ENCODE data around the gene RNF144B. TPM values are rescaled to one million over a fixed set of nuclear protein-coding genes. Genes with fewer than 3 reads are reported as not detected.

RNF144B gene
- total and polyA plus RNA-seq, 2 of the 13 experiments (the other 11 are each of a cell fraction or from before 2014, with no cell fraction given) = 1.8 to 4.3 TPM

GRCh38 chr6:18350712-18351111, 36.4 kb upstream of the RNF144B start:
- TF ChIP-seq SOX6 (IDR thresholded peaks at IDR 0.05) = no peak
- TF ChIP-seq SOX6 (CRISPR knock-in tag; IDR thresholded peaks at IDR 0.05) = no peak
- no peak for TF ChIP-seq ZNF546 (CRISPR knock-in tag; conservative IDR thresholded peaks at IDR 0.05)
- CTCF ChIA-PET (ENCODE audit: low intra/inter-chr PET ratio, low total read pairs) = no interaction called here
- WGBS (ENCODE audit: low lambda C conversion rate) = 80% methylated on average over 3 of the region's 3 CpGs
- Histone ChIP-seq H4K20me1 (ENCODE audit: insufficient read depth, low read length) (no peaks in the 10 kb centered on the region), H3K27me3 (ENCODE audit: control insufficient read depth in 1 of 2, insufficient read depth in 2 of 2, low read length in 2 of 2) (no peaks in the 10 kb centered on the region; a peak in 2 of 5 replicates), H3K36me3 (replicated peaks in 1 of 2; ENCODE audit: control insufficient read depth in 1 of 2, insufficient read depth in 2 of 2, low read length in 2 of 2) (no peaks in the 10 kb centered on the region), H3K4me1 (ENCODE audit: insufficient read depth, low read length) (no peaks in the 10 kb centered on the region), H3K79me2 (ENCODE audit: insufficient read depth, low read length) (no peaks in the 10 kb centered on the region), H3K9me3 (ENCODE audit: low read length) (no peaks in the 10 kb centered on the region), H3K4me3 (replicated peaks in 1 of 3; ENCODE audit: insufficient read depth in 1 of 3, low read depth in 2 of 3, low read length in 3 of 3) (no peak overlapping the region), H3K27ac (ENCODE audit: extremely low read length, insufficient read depth, low read length) (no peak overlapping the region), H3K9ac (ENCODE audit: insufficient read depth, low read depth, low read length) (no peak overlapping the region), H2AFZ (ENCODE audit: low read length) (no peak overlapping the region), H3K4me2 (ENCODE audit: low read depth, low read length) (no peak overlapping the region)
- BruUV-seq (replicated peaks) = no TSS peak
- in situ Hi-C loops (cut with HindIII; ENCODE audit: extremely low pct_ligation_motif_present, low pct_unique_long_range_greater_than_20kb) = no loop called here
- FAIRE-seq (no peak), DNase-seq (ENCODE audit: low spot score) (no peak), ATAC-seq (no peak)
- intact Hi-C loops (cut with micrococcal nuclease; ENCODE audit: unreplicated experiment) = no loop called here
- POLR2A ChIA-PET = no interaction called here

DNA sequence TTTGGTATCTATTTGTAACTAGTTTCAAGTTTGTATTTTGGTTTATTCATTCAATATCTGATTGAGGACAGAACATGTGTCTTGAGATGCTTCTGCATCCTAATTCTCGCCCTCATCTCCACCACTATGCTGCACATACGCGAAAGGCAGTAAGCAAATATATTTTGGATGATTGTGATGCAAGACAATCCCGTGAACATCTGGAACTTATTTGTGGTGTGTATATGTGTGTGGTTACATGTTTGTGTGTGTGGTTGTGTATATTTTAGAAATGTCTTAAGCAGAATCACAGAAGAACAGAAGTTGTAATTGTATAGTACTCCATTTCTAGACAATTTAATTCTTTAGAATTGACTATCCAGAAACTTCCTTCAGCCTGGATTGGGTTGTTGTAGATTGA, 35.1 kb upstream of the RNF144B start:
- Histone ChIP-seq H3K4me1 (ENCODE audit: insufficient read depth, low read length) (no peaks in the 10 kb centered on the region), H3K27me3 (ENCODE audit: control insufficient read depth in 1 of 2, insufficient read depth in 2 of 2, low read length in 2 of 2) (no peaks in the 10 kb centered on the region; a peak in 2 of 5 replicates), H3K79me2 (ENCODE audit: insufficient read depth, low read length) (no peaks in the 10 kb centered on the region), H3K9me3 (ENCODE audit: low read length) (no peaks in the 10 kb centered on the region), H2AFZ (ENCODE audit: low read length) (no peak overlapping the region), H3K4me2 (ENCODE audit: low read depth, low read length) (no peak overlapping the region), H3K27ac (ENCODE audit: extremely low read length, insufficient read depth, low read length) (no peak overlapping the region), H3K9ac (ENCODE audit: insufficient read depth, low read depth, low read length) (no peak overlapping the region), H3K36me3 (replicated peaks in 1 of 2; ENCODE audit: control insufficient read depth in 1 of 2, insufficient read depth in 2 of 2, low read length in 2 of 2) (no peaks in the 10 kb centered on the region), H3K4me3 (replicated peaks in 1 of 3; ENCODE audit: insufficient read depth in 1 of 3, low read depth in 2 of 3, low read length in 3 of 3) (no peak overlapping the region), H4K20me1 (ENCODE audit: insufficient read depth, low read length) (no peaks in the 10 kb centered on the region)
- in situ Hi-C loops (cut with HindIII; ENCODE audit: extremely low pct_ligation_motif_present, low pct_unique_long_range_greater_than_20kb) (no loop called here), intact Hi-C loops (cut with micrococcal nuclease; ENCODE audit: unreplicated experiment) (no loop called here)
- FAIRE-seq (no peak), DNase-seq (ENCODE audit: low spot score) (no peak), ATAC-seq (no peak)
- ChIA-PET POLR2A (no interaction called here), CTCF (ENCODE audit: low intra/inter-chr PET ratio, low total read pairs) (no interaction called here)
- 3% methylated on average over 4 of the region's 4 CpGs for WGBS (ENCODE audit: low lambda C conversion rate)
- no TSS peak for BruUV-seq (replicated peaks)
- TF ChIP-seq ZNF782 (CRISPR knock-in tag; IDR thresholded peaks at IDR 0.05; ENCODE audit: borderline replicate concordance) = no peak
- TF ChIP-seq, protein P1, sequence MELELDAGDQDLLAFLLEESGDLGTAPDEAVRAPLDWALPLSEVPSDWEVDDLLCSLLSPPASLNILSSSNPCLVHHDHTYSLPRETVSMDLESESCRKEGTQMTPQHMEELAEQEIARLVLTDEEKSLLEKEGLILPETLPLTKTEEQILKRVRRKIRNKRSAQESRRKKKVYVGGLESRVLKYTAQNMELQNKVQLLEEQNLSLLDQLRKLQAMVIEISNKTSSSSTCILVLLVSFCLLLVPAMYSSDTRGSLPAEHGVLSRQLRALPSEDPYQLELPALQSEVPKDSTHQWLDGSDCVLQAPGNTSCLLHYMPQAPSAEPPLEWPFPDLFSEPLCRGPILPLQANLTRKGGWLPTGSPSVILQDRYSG (CRISPR knock-in tag; IDR thresholded peaks at IDR 0.05) = no peak
- TF ChIP-seq ATF7 (IDR thresholded peaks at IDR 0.05) = no peak
- no peak for TF ChIP-seq ATF7 (CRISPR knock-in tag; IDR thresholded peaks at IDR 0.05)
- TF ChIP-seq SMAD9 (CRISPR knock-in tag; IDR thresholded peaks at IDR 0.05) = no peak
- no peak for TF ChIP-seq FOXA1 (IDR thresholded peaks at IDR 0.05)
- no peak for TF ChIP-seq FOXA1 (CRISPR knock-in tag; IDR thresholded peaks at IDR 0.05)
- no peak for TF ChIP-seq HNF1B (CRISPR knock-in tag; IDR thresholded peaks at IDR 0.05)
- TF ChIP-seq TBX3 (IDR thresholded peaks at IDR 0.05; ENCODE audit: borderline replicate concordance) = no peak
- TF ChIP-seq SIN3A (IDR thresholded peaks at IDR 0.05; ENCODE audit: borderline replicate concordance, low read depth, low read length) = no peak
- TF ChIP-seq ATF5 (CRISPR knock-in tag; IDR thresholded peaks at IDR 0.05; ENCODE audit: low read depth) = no peak
- TF ChIP-seq, protein P2, sequence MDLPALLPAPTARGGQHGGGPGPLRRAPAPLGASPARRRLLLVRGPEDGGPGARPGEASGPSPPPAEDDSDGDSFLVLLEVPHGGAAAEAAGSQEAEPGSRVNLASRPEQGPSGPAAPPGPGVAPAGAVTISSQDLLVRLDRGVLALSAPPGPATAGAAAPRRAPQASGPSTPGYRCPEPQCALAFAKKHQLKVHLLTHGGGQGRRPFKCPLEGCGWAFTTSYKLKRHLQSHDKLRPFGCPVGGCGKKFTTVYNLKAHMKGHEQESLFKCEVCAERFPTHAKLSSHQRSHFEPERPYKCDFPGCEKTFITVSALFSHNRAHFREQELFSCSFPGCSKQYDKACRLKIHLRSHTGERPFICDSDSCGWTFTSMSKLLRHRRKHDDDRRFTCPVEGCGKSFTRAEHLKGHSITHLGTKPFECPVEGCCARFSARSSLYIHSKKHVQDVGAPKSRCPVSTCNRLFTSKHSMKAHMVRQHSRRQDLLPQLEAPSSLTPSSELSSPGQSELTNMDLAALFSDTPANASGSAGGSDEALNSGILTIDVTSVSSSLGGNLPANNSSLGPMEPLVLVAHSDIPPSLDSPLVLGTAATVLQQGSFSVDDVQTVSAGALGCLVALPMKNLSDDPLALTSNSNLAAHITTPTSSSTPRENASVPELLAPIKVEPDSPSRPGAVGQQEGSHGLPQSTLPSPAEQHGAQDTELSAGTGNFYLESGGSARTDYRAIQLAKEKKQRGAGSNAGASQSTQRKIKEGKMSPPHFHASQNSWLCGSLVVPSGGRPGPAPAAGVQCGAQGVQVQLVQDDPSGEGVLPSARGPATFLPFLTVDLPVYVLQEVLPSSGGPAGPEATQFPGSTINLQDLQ (CRISPR knock-in tag; IDR thresholded peaks at IDR 0.05) = no peak
